Measurements from ENCODE around the gene GDF3. TPM values are rescaled to one million over a fixed set of nuclear protein-coding genes. Genes with fewer than 3 reads are reported as not detected.
A peak's percentile ranks its signal among the peaks of the same experiment; 100 is the strongest.

The GDF3 gene
- total RNA-seq, 1 donor from 2014 or later: not detected

GRCh38 chr12:7719946-7720730 lies 24.6 kb upstream of the GDF3 start:
- no peak overlapping the region for H3K4me3 ChIP-seq (ENCODE audit: low read depth, low read length)
- no peak for DNase-seq (ENCODE audit: low read depth)
- no peaks in the 10 kb centered on the region for H3K36me3 ChIP-seq (ENCODE audit: control insufficient read depth, insufficient read depth, low read length)
- TF ChIP-seq CTCF (IDR thresholded peaks at IDR 0.05; ENCODE audit: insufficient read depth, low read length, severe bottlenecking): no peak
- no peak for FAIRE-seq
- no peaks in the 10 kb centered on the region for H3K27me3 ChIP-seq (ENCODE audit: control insufficient read depth, insufficient read depth, low read length)

DNA sequence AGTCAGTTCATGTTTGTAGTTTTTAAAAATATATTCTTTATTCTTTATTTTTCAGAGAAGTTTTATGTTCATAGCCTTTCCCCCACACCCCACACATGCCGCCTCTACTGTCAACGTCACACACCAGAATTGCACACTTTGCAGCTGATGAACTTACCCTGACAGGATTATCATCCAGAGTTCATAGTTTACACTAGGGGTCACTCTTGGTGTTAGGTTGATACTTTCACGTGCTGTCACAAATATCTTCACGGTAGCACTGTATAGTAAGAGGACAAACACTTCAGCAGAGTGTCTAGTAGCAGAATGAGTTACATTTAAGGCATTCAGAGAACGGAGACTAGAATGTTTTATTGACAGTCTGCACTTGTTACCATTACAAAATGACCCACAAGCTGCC lies 20.8 kb upstream of the GDF3 start:
- FAIRE-seq (no peak), DNase-seq (ENCODE audit: low read depth) (peak; percentile 1)
- TF ChIP-seq CTCF (IDR thresholded peaks at IDR 0.05; ENCODE audit: insufficient read depth, low read length, severe bottlenecking): no peak

DNA sequence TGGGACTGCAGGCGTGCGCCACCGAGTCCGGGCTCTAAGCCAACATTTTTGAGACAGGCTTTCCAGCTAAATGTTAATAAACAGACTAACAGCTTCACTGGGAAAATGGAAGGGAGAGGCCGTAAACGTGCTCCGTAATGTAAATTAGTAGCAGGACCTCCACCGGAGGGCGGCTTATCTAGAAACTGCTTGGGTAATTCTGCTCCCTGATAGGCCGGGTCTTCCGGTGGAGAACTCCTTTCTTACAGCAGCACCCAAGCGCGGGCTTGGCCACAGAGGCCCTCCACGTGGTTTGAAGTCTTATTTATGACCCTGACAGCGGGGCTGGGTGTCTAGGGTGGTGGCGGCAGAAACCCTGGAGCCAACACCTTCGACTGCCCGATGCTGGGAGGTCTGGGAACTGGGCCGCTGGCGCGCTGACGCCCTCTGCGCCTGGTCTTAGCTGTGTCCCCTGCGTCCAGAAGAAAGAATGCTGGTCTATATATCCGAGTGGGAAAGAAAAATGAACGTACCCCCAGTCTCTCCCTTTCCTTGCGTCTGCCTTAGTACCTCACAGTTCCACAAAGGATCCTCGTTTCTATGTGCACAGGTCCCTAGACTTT lies 17.4 kb upstream of the GDF3 start:
- TF ChIP-seq CTCF (IDR thresholded peaks at IDR 0.05; ENCODE audit: insufficient read depth, low read length, severe bottlenecking): no peak
- FAIRE-seq: no peak
- DNase-seq (ENCODE audit: low read depth): no peak
- H3K27me3 ChIP-seq (ENCODE audit: control insufficient read depth, insufficient read depth, low read length): no peaks in the 10 kb centered on the region
- H3K36me3 ChIP-seq (ENCODE audit: control insufficient read depth, insufficient read depth, low read length): no peaks in the 10 kb centered on the region
- no peak overlapping the region for H3K4me3 ChIP-seq (ENCODE audit: low read depth, low read length)

More for the DNA sequence above, 20.8 kb upstream of the GDF3 start:
- H3K27me3 ChIP-seq (ENCODE audit: control insufficient read depth, insufficient read depth, low read length): no peaks in the 10 kb centered on the region
- no peak overlapping the region for H3K4me3 ChIP-seq (ENCODE audit: low read depth, low read length)
- H3K36me3 ChIP-seq (ENCODE audit: control insufficient read depth, insufficient read depth, low read length): no peaks in the 10 kb centered on the region

GRCh38 chr12:7711133-7711532 lies 15.6 kb upstream of the GDF3 start, which contains the start of gene DPPA3:
Gene DPPA3, plus strand, starts transcription at chr12:7711433. Its CDS starts 138 bp downstream, at chr12:7711571.
- Histone ChIP-seq H3K4me3 (ENCODE audit: low read depth, low read length) (no peak within 1 kb of the TSS), H3K36me3 (ENCODE audit: control insufficient read depth, insufficient read depth, low read length) (no peaks in the 10 kb centered on the region), H3K27me3 (ENCODE audit: control insufficient read depth, insufficient read depth, low read length) (no peaks in the 10 kb centered on the region)
- DNase-seq (ENCODE audit: low read depth) (no peak), FAIRE-seq (no peak)
- TF ChIP-seq CTCF (IDR thresholded peaks at IDR 0.05; ENCODE audit: insufficient read depth, low read length, severe bottlenecking): no peak

GRCh38 chr12:7709969-7710675 lies 14.5 kb upstream of the GDF3 start:
- H3K4me3 ChIP-seq (ENCODE audit: low read depth, low read length): no peak overlapping the region
- no peak for TF ChIP-seq CTCF (IDR thresholded peaks at IDR 0.05; ENCODE audit: insufficient read depth, low read length, severe bottlenecking)
- no peaks in the 10 kb centered on the region for H3K27me3 ChIP-seq (ENCODE audit: control insufficient read depth, insufficient read depth, low read length)
- DNase-seq (ENCODE audit: low read depth) (no peak), FAIRE-seq (no peak)
- H3K36me3 ChIP-seq (ENCODE audit: control insufficient read depth, insufficient read depth, low read length): no peaks in the 10 kb centered on the region
